ENCODE data around the gene GIT2. TPM values are rescaled to one million over a fixed set of nuclear protein-coding genes. Genes with fewer than 3 reads are reported as not detected.

Gene GIT2
- total and polyA plus RNA-seq, 2 of the 13 experiments (the other 11 are each of a cell fraction or from before 2014, with no cell fraction given) = 18.4 to 19.8 TPM

DNA sequence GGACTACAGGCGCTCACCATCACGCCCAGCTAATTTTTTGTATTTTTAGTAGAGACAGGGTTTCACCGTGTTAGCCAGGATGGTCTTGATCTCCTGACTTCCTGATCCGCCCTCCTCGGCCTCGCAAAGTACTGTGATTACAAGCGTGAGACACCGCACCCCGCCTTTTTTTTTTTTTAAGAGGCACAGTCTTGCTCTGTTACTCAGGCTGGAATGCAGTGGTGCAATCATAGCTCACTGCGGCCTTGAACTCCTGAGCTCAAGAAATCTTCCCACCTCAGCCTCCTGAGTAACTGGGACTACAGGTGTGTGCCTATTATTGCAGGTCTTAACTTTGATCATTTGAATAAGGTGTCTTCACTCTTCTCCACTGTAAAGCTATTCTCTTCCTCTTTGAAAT is 110.6 kb downstream of the GIT2 start (continued):
- TF ChIP-seq FIP1L1 (IDR thresholded peaks at IDR 0.05; ENCODE audit: borderline replicate concordance, insufficient read depth, low read depth, low read length) = no peak
- peak; percentile 31; the same call in 1 of the 2 replicates for TF ChIP-seq ZNF362 (CRISPR knock-in tag; IDR thresholded peaks at IDR 0.05; ENCODE audit: borderline replicate concordance)
- peak; percentile 37; the same call in 1 of the 2 replicates for TF ChIP-seq CEBPB (IDR thresholded peaks at IDR 0.05; ENCODE audit: borderline replicate concordance, low read depth, low read length)
- no peak for TF ChIP-seq ZBTB46 (CRISPR knock-in tag; IDR thresholded peaks at IDR 0.05; ENCODE audit: borderline replicate concordance)
- TF ChIP-seq ZFYVE20 (CRISPR knock-in tag; IDR thresholded peaks at IDR 0.05; ENCODE audit: borderline replicate concordance, low read depth) = no peak
- no peak for TF ChIP-seq ZFP1 (CRISPR knock-in tag; IDR thresholded peaks at IDR 0.05)
- no peak for TF ChIP-seq ZNF496 (CRISPR knock-in tag; IDR thresholded peaks at IDR 0.05; ENCODE audit: insufficient replicate concordance)
- TF ChIP-seq GPN1 (CRISPR knock-in tag; IDR thresholded peaks at IDR 0.05; ENCODE audit: borderline replicate concordance) = no peak
- no peak for TF ChIP-seq AFF4 (CRISPR knock-in tag; IDR thresholded peaks at IDR 0.05)
- no peak for TF ChIP-seq ARNT (IDR thresholded peaks at IDR 0.05)
- no peak for TF ChIP-seq ZKSCAN8 (CRISPR knock-in tag; IDR thresholded peaks at IDR 0.05; ENCODE audit: borderline replicate concordance)
- TF ChIP-seq ZNF670 (CRISPR knock-in tag; IDR thresholded peaks at IDR 0.05; ENCODE audit: borderline replicate concordance) = no peak

Measured in HepG2 (cell line).